Mucosa of rectum (tissue), 2 donors: ENCODE measurements around the gene LBX2.

Experiments used
- H3K27ac ChIP-seq, 2 donors: one replicate each; pipeline ENCODE4 v1.7.0; 2013; ENCODE audit warnings: inconsistent platforms in 2 of 2, low read depth in 2 of 2, low read length in 2 of 2
- H3K27me3 ChIP-seq, 2 donors: one replicate each; pipeline ENCODE4 v1.7.0; 2013; ENCODE audit warnings: low read length in 2 of 2; ENCODE audit not compliant: control insufficient read depth in 2 of 2, insufficient read depth in 2 of 2
- H3K36me3 ChIP-seq, 2 donors: one replicate each; pipeline ENCODE4 v1.7.0; 2013; ENCODE audit warnings: low read length in 2 of 2; ENCODE audit not compliant: control insufficient read depth in 2 of 2, insufficient read depth in 2 of 2
- H3K4me1 ChIP-seq, 2 donors: one replicate each; pipeline ENCODE4 v1.7.0; 2013; ENCODE audit warnings: low read length in 2 of 2, mild to moderate bottlenecking in 1 of 2; ENCODE audit not compliant: control insufficient read depth in 2 of 2, insufficient read depth in 2 of 2
- H3K4me3 ChIP-seq, 2 donors: one replicate each; pipeline ENCODE4 v1.7.0; 2013; ENCODE audit warnings: low read length in 2 of 2
- H3K9ac ChIP-seq, 2 donors: one replicate each; pipeline ENCODE4 v1.7.0; 2013; ENCODE audit warnings: low read length in 2 of 2, low read depth in 1 of 2, mild to moderate bottlenecking in 1 of 2
- H3K9me3 ChIP-seq, 2 donors: one replicate each; pipeline ENCODE4 v1.7.0; 2013; ENCODE audit warnings: low read length in 2 of 2; ENCODE audit not compliant: control insufficient read depth in 2 of 2
- donor health status: healthy.
- donor health status: Normal muscosa, but diverticular disease.

The LBX2 gene

GRCh38 chr2:74505448-74506246, 6.2 kb upstream of the LBX2 start:
- Histone ChIP-seq H3K27ac (no peak overlapping the region), H3K36me3 (peaks cover 7 to 12% of the 10 kb centered on the region in 2 donors), H3K27me3 (peaks cover 9 to 10% of the 10 kb centered on the region in 2 donors), H3K4me3 (peak overlapping the region; percentile 2 to 41), H3K9ac (no peak overlapping the region), H3K4me1 (peaks cover 29 to 36% of the 10 kb centered on the region in 2 donors), H3K9me3 (no peaks in the 10 kb centered on the region)

- Histone ChIP-seq H3K9ac (no peak overlapping the region), H3K9me3 (no peaks in the 10 kb centered on the region), H3K27me3 (peaks cover 8 to 9% of the 10 kb centered on the region in 2 donors), H3K36me3 (peaks cover 7 to 12% of the 10 kb centered on the region in 2 donors), H3K27ac (no peak overlapping the region), H3K4me1 (peaks cover 34 to 40% of the 10 kb centered on the region in 2 donors), H3K4me3 (no peak overlapping the region)
Observed at GRCh38 chr2:74504591-74504990, 5.2 kb upstream of the LBX2 start.

- Histone ChIP-seq H3K27ac (peak overlapping the region; percentile 86 to 91), H3K27me3 (peaks cover 10 to 15% of the 10 kb centered on the region in 2 donors), H3K4me1 (peaks cover 41 to 48% of the 10 kb centered on the region in 2 donors), H3K9ac (peak overlapping the region; percentile 92 to 94), H3K9me3 (no peaks in the 10 kb centered on the region), H3K4me3 (peak overlapping the region; percentile 85 to 90), H3K36me3 (peaks cover 7 to 12% of the 10 kb centered on the region in 2 donors)
Observed at GRCh38 chr2:74503506-74504475, 4.4 kb upstream of the LBX2 start.

- peaks cover 49 to 51% of the 10 kb centered on the region in 2 donors for H3K4me1 ChIP-seq
- peak overlapping the region; percentile 92 to 94 for H3K9ac ChIP-seq
- H3K27ac ChIP-seq: peak overlapping the region; percentile 86 to 91
- peaks cover 7 to 12% of the 10 kb centered on the region in 2 donors for H3K36me3 ChIP-seq
- H3K4me3 ChIP-seq: peak overlapping the region; percentile 85 to 90
- H3K27me3 ChIP-seq: peaks cover 14 to 24% of the 10 kb centered on the region in 2 donors
- no peaks in the 10 kb centered on the region for H3K9me3 ChIP-seq
Observed at GRCh38 chr2:74502720-74503505, 3.5 kb upstream of the LBX2 start.

- peaks cover 7 to 12% of the 10 kb centered on the region in 2 donors for H3K36me3 ChIP-seq
- H3K9ac ChIP-seq: peak overlapping the region; percentile 92 to 94
- H3K4me3 ChIP-seq: peak overlapping the region; percentile 85 to 90
- peaks cover 14 to 31% of the 10 kb centered on the region in 2 donors for H3K27me3 ChIP-seq
- H3K9me3 ChIP-seq: no peaks in the 10 kb centered on the region
- peaks cover 54% of the 10 kb centered on the region in 2 donors for H3K4me1 ChIP-seq
- H3K27ac ChIP-seq: peak overlapping the region; percentile 86 to 91
Observed at GRCh38 chr2:74502147-74502719, 2.8 kb upstream of the LBX2 start.

- Histone ChIP-seq H3K27me3 (peaks cover 14 to 34% of the 10 kb centered on the region in 2 donors), H3K27ac (no peak overlapping the region), H3K9me3 (no peaks in the 10 kb centered on the region), H3K4me1 (peaks cover 47 to 49% of the 10 kb centered on the region in 2 donors), H3K9ac (no peak overlapping the region), H3K36me3 (peaks cover 7 to 12% of the 10 kb centered on the region in 2 donors), H3K4me3 (peak overlapping the region; percentile 85 to 90)
Observed at GRCh38 chr2:74501335-74502071, 2.1 kb upstream of the LBX2 start.

- Histone ChIP-seq H3K9ac (no peak overlapping the region), H3K36me3 (peaks cover 3 to 6% of the 10 kb centered on the region in 2 donors), H3K9me3 (no peaks in the 10 kb centered on the region), H3K27ac (no peak overlapping the region), H3K4me1 (peaks cover 40 to 42% of the 10 kb centered on the region in 2 donors), H3K27me3 (peaks cover 14 to 34% of the 10 kb centered on the region in 2 donors), H3K4me3 (no peak overlapping the region)
Observed at GRCh38 chr2:74500578-74500946, 1.2 kb upstream of the LBX2 start.

- H3K4me3 ChIP-seq: no peak overlapping the region
- H3K36me3 ChIP-seq: peaks cover 0 to 1% of the 10 kb centered on the region in 2 donors
- H3K27ac ChIP-seq: no peak overlapping the region
- peaks cover 14 to 34% of the 10 kb centered on the region in 2 donors for H3K27me3 ChIP-seq
- H3K9ac ChIP-seq: no peak overlapping the region
- no peaks in the 10 kb centered on the region for H3K9me3 ChIP-seq
- peaks cover 35 to 41% of the 10 kb centered on the region in 2 donors for H3K4me1 ChIP-seq
Observed at GRCh38 chr2:74499940-74500577, 656 bp upstream of the LBX2 start.
